ENCODE results near the gene SMARCAL1. TPM values are rescaled to one million over a fixed set of nuclear protein-coding genes. Genes with fewer than 3 reads are reported as not detected.

SMARCAL1 gene
- total and polyA plus RNA-seq, 2 experiments from 2014 or later, result 19.2 to 28.7 TPM

GRCh38 chr2:216478151-216478550 is 65.9 kb downstream of the SMARCAL1 start:
- DNase-seq (ENCODE audit: low read depth in 1 of 2, low spot score in 1 of 2), result peak in 1 of 2 donors; percentile 90

DNA sequence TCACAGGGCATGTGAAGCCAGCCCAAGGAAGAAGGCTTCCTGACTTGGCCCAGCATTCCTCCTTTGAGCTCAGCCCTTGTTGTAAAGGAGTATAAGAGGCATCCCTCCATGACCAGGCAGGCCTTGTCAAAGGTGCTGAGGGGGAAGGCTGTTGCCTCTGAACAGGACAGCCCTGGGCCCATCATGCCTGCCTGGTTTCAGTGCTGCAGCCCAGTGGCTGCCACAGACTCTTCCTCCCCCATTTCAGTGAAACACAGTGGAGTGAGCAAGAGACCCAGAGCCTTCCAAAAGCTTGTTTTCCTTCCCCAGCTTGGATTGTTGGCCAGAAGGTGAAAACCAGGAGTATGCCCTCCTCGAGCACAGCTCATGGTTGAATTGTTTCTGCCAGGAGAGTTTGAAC is 66.5 kb downstream of the SMARCAL1 start:
- no peak overlapping the region for H3K27ac ChIP-seq
- H3K36me3 ChIP-seq, result peaks cover 4% of the 10 kb centered on the region
- no peak for DNase-seq (ENCODE audit: low read depth in 1 of 2, low spot score in 1 of 2)
- no peaks in the 10 kb centered on the region for H3K27me3 ChIP-seq
- no peaks in the 10 kb centered on the region for H3K4me1 ChIP-seq (ENCODE audit: low read depth)
- H3K4me3 ChIP-seq, result no peak overlapping the region
- TF ChIP-seq, protein P1, sequence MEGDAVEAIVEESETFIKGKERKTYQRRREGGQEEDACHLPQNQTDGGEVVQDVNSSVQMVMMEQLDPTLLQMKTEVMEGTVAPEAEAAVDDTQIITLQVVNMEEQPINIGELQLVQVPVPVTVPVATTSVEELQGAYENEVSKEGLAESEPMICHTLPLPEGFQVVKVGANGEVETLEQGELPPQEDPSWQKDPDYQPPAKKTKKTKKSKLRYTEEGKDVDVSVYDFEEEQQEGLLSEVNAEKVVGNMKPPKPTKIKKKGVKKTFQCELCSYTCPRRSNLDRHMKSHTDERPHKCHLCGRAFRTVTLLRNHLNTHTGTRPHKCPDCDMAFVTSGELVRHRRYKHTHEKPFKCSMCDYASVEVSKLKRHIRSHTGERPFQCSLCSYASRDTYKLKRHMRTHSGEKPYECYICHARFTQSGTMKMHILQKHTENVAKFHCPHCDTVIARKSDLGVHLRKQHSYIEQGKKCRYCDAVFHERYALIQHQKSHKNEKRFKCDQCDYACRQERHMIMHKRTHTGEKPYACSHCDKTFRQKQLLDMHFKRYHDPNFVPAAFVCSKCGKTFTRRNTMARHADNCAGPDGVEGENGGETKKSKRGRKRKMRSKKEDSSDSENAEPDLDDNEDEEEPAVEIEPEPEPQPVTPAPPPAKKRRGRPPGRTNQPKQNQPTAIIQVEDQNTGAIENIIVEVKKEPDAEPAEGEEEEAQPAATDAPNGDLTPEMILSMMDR (IDR thresholded peaks at IDR 0.05; ENCODE audit: low read depth, low read length), result no peak
- no peaks in the 10 kb centered on the region for H3K9me3 ChIP-seq (ENCODE audit: low read depth)

More at GRCh38 chr2:216478151-216478550, 65.9 kb downstream of the SMARCAL1 start:
- Histone ChIP-seq H3K27ac (no peak overlapping the region), H3K36me3 (peaks cover 4% of the 10 kb centered on the region), H3K4me1 (ENCODE audit: low read depth) (no peaks in the 10 kb centered on the region), H3K9me3 (ENCODE audit: low read depth) (no peaks in the 10 kb centered on the region), H3K4me3 (no peak overlapping the region), H3K27me3 (no peaks in the 10 kb centered on the region)
- TF ChIP-seq, protein P1 (IDR thresholded peaks at IDR 0.05; ENCODE audit: low read depth, low read length), result no peak

DNA sequence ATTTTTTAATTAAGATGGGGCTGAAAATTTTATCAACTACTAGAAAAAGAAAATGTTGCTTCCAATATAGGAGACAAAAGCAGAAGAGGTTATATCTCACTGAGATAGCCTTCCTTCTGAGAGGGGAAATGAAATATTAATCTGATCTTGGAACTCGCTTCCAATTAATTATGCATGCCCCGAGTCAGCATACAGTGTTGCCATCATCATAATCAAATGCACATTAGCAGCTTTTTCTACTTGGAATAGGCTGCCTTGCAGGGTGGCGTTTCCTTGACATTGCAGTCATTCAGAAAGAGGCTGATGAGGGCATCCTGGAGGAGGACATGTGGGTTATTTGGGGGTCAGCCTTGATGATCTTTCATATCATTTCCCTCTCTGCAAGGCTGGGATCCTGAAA is 67.9 kb downstream of the SMARCAL1 start:
- H3K4me3 ChIP-seq, result no peak overlapping the region
- H3K27ac ChIP-seq, result no peak overlapping the region
- no peaks in the 10 kb centered on the region for H3K9me3 ChIP-seq (ENCODE audit: low read depth)
- TF ChIP-seq, protein P1 (IDR thresholded peaks at IDR 0.05; ENCODE audit: low read depth, low read length), result no peak
- no peak for DNase-seq (ENCODE audit: low read depth in 1 of 2, low spot score in 1 of 2)
- no peaks in the 10 kb centered on the region for H3K4me1 ChIP-seq (ENCODE audit: low read depth)
- no peaks in the 10 kb centered on the region for H3K27me3 ChIP-seq
- H3K36me3 ChIP-seq, result peaks cover 4% of the 10 kb centered on the region

GRCh38 chr2:216482640-216483039 is 70.4 kb downstream of the SMARCAL1 start:
- Histone ChIP-seq H3K36me3 (peaks cover 4% of the 10 kb centered on the region), H3K27me3 (no peaks in the 10 kb centered on the region), H3K4me1 (ENCODE audit: low read depth) (no peaks in the 10 kb centered on the region), H3K9me3 (ENCODE audit: low read depth) (no peaks in the 10 kb centered on the region), H3K4me3 (no peak overlapping the region), H3K27ac (no peak overlapping the region)
- DNase-seq (ENCODE audit: low read depth in 1 of 2, low spot score in 1 of 2), result no peak
- TF ChIP-seq, protein P1 (IDR thresholded peaks at IDR 0.05; ENCODE audit: low read depth, low read length), result no peak

GRCh38 chr2:216485237-216485636 is 73.0 kb downstream of the SMARCAL1 start:
- Histone ChIP-seq H3K4me1 (ENCODE audit: low read depth) (no peaks in the 10 kb centered on the region), H3K4me3 (no peak overlapping the region), H3K9me3 (ENCODE audit: low read depth) (no peaks in the 10 kb centered on the region), H3K27ac (no peak overlapping the region), H3K36me3 (peaks cover 4% of the 10 kb centered on the region), H3K27me3 (no peaks in the 10 kb centered on the region)
- no peak for DNase-seq (ENCODE audit: low read depth in 1 of 2, low spot score in 1 of 2)
- TF ChIP-seq, protein P1 (IDR thresholded peaks at IDR 0.05; ENCODE audit: low read depth, low read length), result no peak

GRCh38 chr2:216485745-216486144 is 73.5 kb downstream of the SMARCAL1 start:
- Histone ChIP-seq H3K27ac (no peak overlapping the region), H3K4me3 (no peak overlapping the region), H3K36me3 (peaks cover 4% of the 10 kb centered on the region), H3K27me3 (no peaks in the 10 kb centered on the region), H3K9me3 (ENCODE audit: low read depth) (no peaks in the 10 kb centered on the region), H3K4me1 (ENCODE audit: low read depth) (no peaks in the 10 kb centered on the region)
- TF ChIP-seq, protein P1 (IDR thresholded peaks at IDR 0.05; ENCODE audit: low read depth, low read length), result no peak
- DNase-seq (ENCODE audit: low read depth in 1 of 2, low spot score in 1 of 2), result peak in 1 of 2 donors; percentile 17
